Mesothelial cell of epicardium (in vitro differentiated cells): ENCODE results near the gene CAMK4. TPM values are rescaled to one million over a fixed set of nuclear protein-coding genes. Genes with fewer than 3 reads are reported as not detected.

Source experiments
- DNase-seq, 2 experiments: peaks; one replicate each; pipeline ENCODE4 v3.0.0; 2021; ENCODE audit warnings: low spot score in 2 of 2; ENCODE audit not compliant: unreplicated experiment in 2 of 2
- H3K27ac Mint-ChIP-seq: 2 replicates; pipeline ENCODE4 v1.8.0; 2021; ENCODE audit warnings: mixed read lengths
- H3K27me3 Mint-ChIP-seq: 2 replicates; pipeline ENCODE4 v1.8.0; 2021; ENCODE audit warnings: low read depth, mixed read lengths
- H3K36me3 Mint-ChIP-seq: 2 replicates; pipeline ENCODE4 v1.8.0; 2021; ENCODE audit warnings: mixed read lengths
- H3K4me1 Mint-ChIP-seq: 2 replicates; pipeline ENCODE4 v1.8.0; 2021; ENCODE audit warnings: mixed read lengths
- H3K4me3 Mint-ChIP-seq: 2 replicates; pipeline ENCODE4 v1.8.0; 2021; ENCODE audit warnings: mild to moderate bottlenecking, moderate library complexity, mixed read lengths
- H3K9me3 Mint-ChIP-seq: 2 replicates; pipeline ENCODE4 v1.8.0; 2021; ENCODE audit warnings: mixed read lengths
- CTCF ChIP-seq: fragments of 200-600 bp; sonication (generic); IDR thresholded peaks from one replicate; pipeline ENCODE4 v1.5.0; 2021; ENCODE audit warnings: antibody characterized with exemption; ENCODE audit not compliant: unreplicated experiment
- total RNA-seq: library from RNA; stranded (reverse); gene quantifications from 3 replicates; pipeline ENCODE4 v1.2.1, GENCODE V29; 2021

Gene CAMK4
- total RNA-seq, 1 donor from 2014 or later, result 13.3 TPM

- H3K4me3 Mint-ChIP-seq, result peak overlapping the region; percentile 95
- TF ChIP-seq CTCF, result no peak
- no peak for DNase-seq
- no peaks in the 10 kb centered on the region for H3K9me3 Mint-ChIP-seq
- H3K27ac Mint-ChIP-seq, result peak overlapping the region; percentile 99
- H3K4me1 Mint-ChIP-seq, result peaks cover 53% of the 10 kb centered on the region
- no peaks in the 10 kb centered on the region for H3K27me3 Mint-ChIP-seq
- no peaks in the 10 kb centered on the region for H3K36me3 Mint-ChIP-seq
Observed at GRCh38 chr5:111511174-111511830, 287.1 kb downstream of the CAMK4 start.

DNA sequence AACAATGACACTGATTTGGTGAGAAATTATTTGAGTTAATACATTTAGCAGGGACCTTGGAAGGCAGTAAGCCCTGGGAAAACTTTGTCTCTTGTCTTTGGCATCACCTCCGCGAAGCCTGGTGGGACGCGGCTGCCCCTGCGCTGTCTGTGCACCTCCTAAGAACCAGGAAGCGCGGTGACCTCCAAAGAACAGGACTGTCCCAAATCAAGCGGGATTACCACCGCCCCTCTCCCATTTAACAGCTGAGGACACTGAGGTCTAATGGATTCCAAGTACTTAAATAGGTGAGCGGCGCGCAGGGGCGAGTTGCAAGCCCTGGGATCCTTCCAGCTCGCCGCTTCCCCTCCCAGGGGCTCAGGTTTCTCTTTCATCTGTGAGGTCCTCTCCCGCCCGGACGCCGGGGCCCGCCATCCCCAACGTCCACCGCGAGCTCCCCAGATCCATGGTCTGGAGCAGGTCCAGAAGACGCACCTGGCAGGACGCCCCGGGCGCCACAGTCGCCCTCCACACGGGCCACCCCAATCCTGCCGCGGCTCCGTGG lies 287.7 kb downstream of the CAMK4 start:
- Mint-ChIP-seq H3K27ac (peak overlapping the region; percentile 99), H3K27me3 (no peaks in the 10 kb centered on the region), H3K4me3 (peak overlapping the region; percentile 95), H3K9me3 (no peaks in the 10 kb centered on the region), H3K36me3 (no peaks in the 10 kb centered on the region), H3K4me1 (peaks cover 57% of the 10 kb centered on the region)
- peak in 1 of 2 experiments; percentile 28 for DNase-seq
- TF ChIP-seq CTCF, result no peak

- H3K27ac Mint-ChIP-seq, result peak within 1 kb of the TSS; percentile 99
- TF ChIP-seq CTCF, result no peak
- peak; percentile 86 to 96 for DNase-seq
- H3K4me1 Mint-ChIP-seq, result peaks cover 52% of the 10 kb centered on the region
- peak within 1 kb of the TSS; percentile 95 for H3K4me3 Mint-ChIP-seq
- no peaks in the 10 kb centered on the region for H3K27me3 Mint-ChIP-seq
- no peaks in the 10 kb centered on the region for H3K9me3 Mint-ChIP-seq
- H3K36me3 Mint-ChIP-seq, result no peaks in the 10 kb centered on the region
Observed at GRCh38 chr5:111512375-111513130, 288.4 kb downstream of the CAMK4 start, which contains the start of gene STARD4. Gene STARD4, minus strand, starts transcription at chr5:111512535. Its CDS starts 5,102 bp downstream, at chr5:111507433.

GRCh38 chr5:111513131-111513520 lies 288.9 kb downstream of the CAMK4 start:
- H3K4me3 Mint-ChIP-seq, result peak overlapping the region; percentile 95
- no peak for TF ChIP-seq CTCF
- no peaks in the 10 kb centered on the region for H3K9me3 Mint-ChIP-seq
- H3K36me3 Mint-ChIP-seq, result no peaks in the 10 kb centered on the region
- DNase-seq, result no peak
- peaks cover 49% of the 10 kb centered on the region for H3K4me1 Mint-ChIP-seq
- peak overlapping the region; percentile 99 for H3K27ac Mint-ChIP-seq
- no peaks in the 10 kb centered on the region for H3K27me3 Mint-ChIP-seq

- H3K36me3 Mint-ChIP-seq, result no peaks in the 10 kb centered on the region
- peak overlapping the region; percentile 60 for H3K27ac Mint-ChIP-seq
- TF ChIP-seq CTCF, result no peak
- H3K9me3 Mint-ChIP-seq, result no peaks in the 10 kb centered on the region
- peak overlapping the region; percentile 8 for H3K4me3 Mint-ChIP-seq
- H3K4me1 Mint-ChIP-seq, result peaks cover 52% of the 10 kb centered on the region
- no peaks in the 10 kb centered on the region for H3K27me3 Mint-ChIP-seq
- no peak for DNase-seq
Observed at GRCh38 chr5:111514087-111514486, 289.9 kb downstream of the CAMK4 start.
